HG03575 (cell line): ENCODE measurements around the gene SUN1.
"Not testable (repeated sequence)": the region's sequence is repeated elsewhere in the genome, so short reads cannot be mapped to it uniquely, and the experiment has no call there.

Experiments used
- ATAC-seq: cut with Tn5 transposase; IDR thresholded peaks from one replicate; pipeline ENCODE4 v1.9.1; 2021; ENCODE audit not compliant: unreplicated experiment, insufficient number of reproducible peaks, low FRiP score; ENCODE audit errors: extremely low read depth

SUN1 gene

GRCh38 chr7:830069-830468 lies 2.2 kb upstream of the SUN1 start:
- no peak for ATAC-seq

GRCh38 chr7:831596-832166 lies 595 bp upstream of the SUN1 start:
- ATAC-seq = no peak

GRCh38 chr7:832968-833424 lies 720 bp downstream of the SUN1 start:
- ATAC-seq = no peak

- ATAC-seq = no peak
Observed at GRCh38 chr7:833601-834258, 1.5 kb downstream of the SUN1 start.

GRCh38 chr7:834277-834676 lies 2.0 kb downstream of the SUN1 start:
- ATAC-seq = no peak

- no peak for ATAC-seq
Observed at GRCh38 chr7:835021-835420, 2.7 kb downstream of the SUN1 start.

GRCh38 chr7:835485-836401 lies 3.5 kb downstream of the SUN1 start:
- no peak for ATAC-seq

- no peak for ATAC-seq
Observed at GRCh38 chr7:836429-836828, 4.2 kb downstream of the SUN1 start.

- no peak for ATAC-seq
Observed at GRCh38 chr7:837001-837400, 4.7 kb downstream of the SUN1 start.

- ATAC-seq = no peak
Observed at GRCh38 chr7:840001-840600, 7.8 kb downstream of the SUN1 start.

GRCh38 chr7:841943-842342 lies 9.7 kb downstream of the SUN1 start:
- ATAC-seq = no peak

GRCh38 chr7:842431-843031 lies 10.3 kb downstream of the SUN1 start:
- ATAC-seq = no peak

GRCh38 chr7:843230-843629 lies 11.0 kb downstream of the SUN1 start:
- ATAC-seq = no peak

- no peak for ATAC-seq
Observed at GRCh38 chr7:844043-844442, 11.8 kb downstream of the SUN1 start.

- ATAC-seq = no peak
Observed at GRCh38 chr7:844514-844913, 12.2 kb downstream of the SUN1 start.

- no peak for ATAC-seq
Observed at GRCh38 chr7:845091-845490, 12.8 kb downstream of the SUN1 start.

- no peak for ATAC-seq
Observed at GRCh38 chr7:845731-846130, 13.5 kb downstream of the SUN1 start.

GRCh38 chr7:846958-847650 lies 14.8 kb downstream of the SUN1 start:
- not testable (repeated sequence) for ATAC-seq

- ATAC-seq = not testable (repeated sequence)
Observed at GRCh38 chr7:847728-848127, 15.5 kb downstream of the SUN1 start.
